Immature natural killer cell (primary cell): ENCODE data around the gene MAP3K9. TPM values are rescaled to one million over a fixed set of nuclear protein-coding genes. Genes with fewer than 3 reads are reported as not detected.

Source experiments
- DNase-seq, 3 donors: peaks; one replicate each; pipeline ENCODE4 v3.0.0; 2022; ENCODE audit warnings: mixed read lengths in 1 of 3
- H3K27ac Mint-ChIP-seq, 6 donors: one replicate each; pipeline ENCODE4 v1.8.0; 2020; ENCODE audit warnings: mixed read lengths in 6 of 6, mild to moderate bottlenecking in 5 of 6, inconsistent platforms in 4 of 6, moderate library complexity in 3 of 6
- H3K27me3 Mint-ChIP-seq, 3 donors: one replicate each; pipeline ENCODE4 v1.8.0; 2020 to 2021; ENCODE audit warnings: low read depth in 3 of 3, mild to moderate bottlenecking in 3 of 3, mixed read lengths in 3 of 3, moderate library complexity in 3 of 3, inconsistent platforms in 1 of 3
- H3K36me3 Mint-ChIP-seq, 3 donors: one replicate each; pipeline ENCODE4 v1.8.0; 2020; ENCODE audit warnings: mixed read lengths in 3 of 3, inconsistent platforms in 2 of 3, mild to moderate bottlenecking in 2 of 3
- H3K4me1 Mint-ChIP-seq, 2 donors: one replicate each; pipeline ENCODE4 v1.8.0; 2020; ENCODE audit warnings: inconsistent platforms in 2 of 2, mild to moderate bottlenecking in 2 of 2, mixed read lengths in 2 of 2, moderate library complexity in 1 of 2
- H3K4me3 Mint-ChIP-seq, 5 donors: one replicate each; pipeline ENCODE4 v1.8.0; 2020; ENCODE audit warnings: mild to moderate bottlenecking in 5 of 5, mixed read lengths in 5 of 5, inconsistent platforms in 3 of 5, moderate library complexity in 3 of 5
- H3K9me3 Mint-ChIP-seq, 6 donors: one replicate each; pipeline ENCODE4 v1.8.0; 2020; ENCODE audit warnings: mild to moderate bottlenecking in 6 of 6, mixed read lengths in 6 of 6, inconsistent platforms in 4 of 6, moderate library complexity in 3 of 6
- polyA plus RNA-seq, 3 donors: library from polyadenylated mRNA; unstranded; fragments of 300-500 nt; fragmentation: Illumina TruSeq; gene quantifications; one replicate each; pipeline ENCODE4 v1.2.3, GENCODE V29; 2021

The MAP3K9 gene
- polyA plus RNA-seq, 3 donors from 2014 or later: 0.48 to 0.55 TPM; not detected in 1

- DNase-seq: no peak
- peaks cover 0 to 8% (median 0%) of the 10 kb centered on the region in 6 donors for H3K9me3 Mint-ChIP-seq
These were observed 23.4 kb upstream of the MAP3K9 start for GRCh38 chr14:70832561-70833305.

GRCh38 chr14:70830998-70831781 is 21.9 kb upstream of the MAP3K9 start:
- Mint-ChIP-seq H3K27ac (no peak overlapping the region), H3K36me3 (peaks cover 0 to 4% (median 0%) of the 10 kb centered on the region in 3 donors), H3K27me3 (peaks cover 0 to 8% (median 5%) of the 10 kb centered on the region in 3 donors), H3K4me3 (no peak overlapping the region), H3K9me3 (peaks cover 0 to 8% (median 0%) of the 10 kb centered on the region in 6 donors), H3K4me1 (no peaks in the 10 kb centered on the region)
- no peak for DNase-seq

More at GRCh38 chr14:70832561-70833305, 23.4 kb upstream of the MAP3K9 start:
- H3K4me1 Mint-ChIP-seq: no peaks in the 10 kb centered on the region
- no peak overlapping the region for H3K4me3 Mint-ChIP-seq
- H3K27ac Mint-ChIP-seq: no peak overlapping the region
- H3K36me3 Mint-ChIP-seq: peaks cover 0 to 4% (median 0%) of the 10 kb centered on the region in 3 donors
- peaks cover 0 to 8% (median 7%) of the 10 kb centered on the region in 3 donors for H3K27me3 Mint-ChIP-seq

GRCh38 chr14:70828188-70828587 is 18.9 kb upstream of the MAP3K9 start:
- Mint-ChIP-seq H3K27ac (no peak overlapping the region), H3K4me1 (peaks cover 2 to 4% of the 10 kb centered on the region in 2 donors), H3K9me3 (no peaks in the 10 kb centered on the region), H3K27me3 (peaks cover 0 to 11% (median 2%) of the 10 kb centered on the region in 3 donors), H3K4me3 (no peak overlapping the region), H3K36me3 (no peaks in the 10 kb centered on the region)
- no peak for DNase-seq

GRCh38 chr14:70827752-70828151 is 18.4 kb upstream of the MAP3K9 start:
- no peak for DNase-seq
- peaks cover 0 to 9% (median 4%) of the 10 kb centered on the region in 3 donors for H3K27me3 Mint-ChIP-seq
- no peak overlapping the region for H3K27ac Mint-ChIP-seq
- H3K4me3 Mint-ChIP-seq: no peak overlapping the region
- H3K4me1 Mint-ChIP-seq: peaks cover 6 to 9% of the 10 kb centered on the region in 2 donors
- H3K36me3 Mint-ChIP-seq: no peaks in the 10 kb centered on the region
- no peaks in the 10 kb centered on the region for H3K9me3 Mint-ChIP-seq

GRCh38 chr14:70827347-70827746 is 18.0 kb upstream of the MAP3K9 start:
- Mint-ChIP-seq H3K27me3 (peaks cover 0 to 9% (median 6%) of the 10 kb centered on the region in 3 donors), H3K4me3 (no peak overlapping the region), H3K36me3 (no peaks in the 10 kb centered on the region), H3K27ac (no peak overlapping the region), H3K4me1 (peaks cover 9 to 11% of the 10 kb centered on the region in 2 donors), H3K9me3 (no peaks in the 10 kb centered on the region)
- DNase-seq: no peak

GRCh38 chr14:70823281-70823680 is 14.0 kb upstream of the MAP3K9 start:
- H3K9me3 Mint-ChIP-seq: no peaks in the 10 kb centered on the region
- H3K36me3 Mint-ChIP-seq: no peaks in the 10 kb centered on the region
- H3K27ac Mint-ChIP-seq: peak overlapping the region in 1 of 6 donors; percentile 50
- H3K27me3 Mint-ChIP-seq: peaks cover 3 to 6% (median 4%) of the 10 kb centered on the region in 3 donors
- no peak for DNase-seq
- peaks cover 15 to 16% of the 10 kb centered on the region in 2 donors for H3K4me1 Mint-ChIP-seq
- peak overlapping the region; percentile 79 to 89 (median 86) for H3K4me3 Mint-ChIP-seq

- H3K9me3 Mint-ChIP-seq: no peaks in the 10 kb centered on the region
- H3K27ac Mint-ChIP-seq: peak overlapping the region in 2 of 6 donors; percentile 72 to 77
- no peak for DNase-seq
- peaks cover 20 to 23% of the 10 kb centered on the region in 2 donors for H3K4me1 Mint-ChIP-seq
- H3K27me3 Mint-ChIP-seq: peaks cover 3 to 6% (median 5%) of the 10 kb centered on the region in 3 donors
- H3K4me3 Mint-ChIP-seq: peak overlapping the region; percentile 79 to 89 (median 86)
- no peaks in the 10 kb centered on the region for H3K36me3 Mint-ChIP-seq
These were observed 13.3 kb upstream of the MAP3K9 start for GRCh38 chr14:70822530-70823185.

GRCh38 chr14:70821584-70822529 is 12.5 kb upstream of the MAP3K9 start:
- Mint-ChIP-seq H3K9me3 (no peaks in the 10 kb centered on the region), H3K27me3 (peaks cover 3 to 9% (median 9%) of the 10 kb centered on the region in 3 donors), H3K27ac (peak overlapping the region in 2 of 6 donors; percentile 72 to 73), H3K36me3 (no peaks in the 10 kb centered on the region), H3K4me3 (peak overlapping the region; percentile 79 to 89 (median 86)), H3K4me1 (peaks cover 23 to 26% of the 10 kb centered on the region in 2 donors)
- DNase-seq: peak; percentile 49 to 64 (median 49)

GRCh38 chr14:70816525-70816924 is 7.2 kb upstream of the MAP3K9 start:
- DNase-seq: no peak
- no peak overlapping the region for H3K4me3 Mint-ChIP-seq
- H3K4me1 Mint-ChIP-seq: peaks cover 9 to 17% of the 10 kb centered on the region in 2 donors
- H3K9me3 Mint-ChIP-seq: no peaks in the 10 kb centered on the region
- H3K27me3 Mint-ChIP-seq: peaks cover 0 to 5% (median 5%) of the 10 kb centered on the region in 3 donors
- no peak overlapping the region for H3K27ac Mint-ChIP-seq
- H3K36me3 Mint-ChIP-seq: no peaks in the 10 kb centered on the region

GRCh38 chr14:70814466-70814865 is 5.2 kb upstream of the MAP3K9 start:
- no peak for DNase-seq
- peaks cover 0 to 1% (median 0%) of the 10 kb centered on the region in 6 donors for H3K9me3 Mint-ChIP-seq
- peaks cover 2 to 5% (median 2%) of the 10 kb centered on the region in 3 donors for H3K27me3 Mint-ChIP-seq
- no peak overlapping the region for H3K4me3 Mint-ChIP-seq
- peaks cover 8 to 10% of the 10 kb centered on the region in 2 donors for H3K4me1 Mint-ChIP-seq
- no peak overlapping the region for H3K27ac Mint-ChIP-seq
- H3K36me3 Mint-ChIP-seq: no peaks in the 10 kb centered on the region

- Mint-ChIP-seq H3K36me3 (peaks cover 0 to 3% (median 0%) of the 10 kb centered on the region in 3 donors), H3K27me3 (peaks cover 0 to 2% (median 0%) of the 10 kb centered on the region in 3 donors), H3K4me3 (no peak overlapping the region), H3K4me1 (peaks cover 8 to 9% of the 10 kb centered on the region in 2 donors), H3K9me3 (peaks cover 0 to 1% (median 0%) of the 10 kb centered on the region in 6 donors), H3K27ac (no peak overlapping the region)
- DNase-seq: no peak
These were observed 3.0 kb upstream of the MAP3K9 start for GRCh38 chr14:70812124-70812818.

- H3K4me1 Mint-ChIP-seq: peaks cover 9 to 12% of the 10 kb centered on the region in 2 donors
- H3K9me3 Mint-ChIP-seq: peaks cover 0 to 1% (median 0%) of the 10 kb centered on the region in 6 donors
- peaks cover 0 to 2% (median 0%) of the 10 kb centered on the region in 3 donors for H3K27me3 Mint-ChIP-seq
- H3K27ac Mint-ChIP-seq: no peak overlapping the region
- H3K36me3 Mint-ChIP-seq: peaks cover 0 to 3% (median 0%) of the 10 kb centered on the region in 3 donors
- no peak for DNase-seq
- H3K4me3 Mint-ChIP-seq: no peak overlapping the region
These were observed 2.3 kb upstream of the MAP3K9 start for GRCh38 chr14:70811578-70811977.
